GM12891 (cell line): ENCODE data around the gene AUP1.
A peak's percentile ranks its signal among the peaks of the same experiment; 100 is the strongest.

ENCODE experiments used
- POLR2A ChIP-seq: IDR thresholded peaks from 2 replicates; pipeline ENCODE4 v1.6.1; 2011; ENCODE audit warnings: low read depth, low read length, control low read depth
- POU2F2 ChIP-seq: IDR thresholded peaks from 2 replicates; pipeline ENCODE4 v1.6.1; 2011; ENCODE audit warnings: low read depth, mild to moderate bottlenecking, control low read depth, low read length, moderate library complexity
- TAF1 ChIP-seq: IDR thresholded peaks from 2 replicates; pipeline ENCODE4 v1.6.1; 2011; ENCODE audit warnings: low read depth, low read length, control low read depth

DNA sequence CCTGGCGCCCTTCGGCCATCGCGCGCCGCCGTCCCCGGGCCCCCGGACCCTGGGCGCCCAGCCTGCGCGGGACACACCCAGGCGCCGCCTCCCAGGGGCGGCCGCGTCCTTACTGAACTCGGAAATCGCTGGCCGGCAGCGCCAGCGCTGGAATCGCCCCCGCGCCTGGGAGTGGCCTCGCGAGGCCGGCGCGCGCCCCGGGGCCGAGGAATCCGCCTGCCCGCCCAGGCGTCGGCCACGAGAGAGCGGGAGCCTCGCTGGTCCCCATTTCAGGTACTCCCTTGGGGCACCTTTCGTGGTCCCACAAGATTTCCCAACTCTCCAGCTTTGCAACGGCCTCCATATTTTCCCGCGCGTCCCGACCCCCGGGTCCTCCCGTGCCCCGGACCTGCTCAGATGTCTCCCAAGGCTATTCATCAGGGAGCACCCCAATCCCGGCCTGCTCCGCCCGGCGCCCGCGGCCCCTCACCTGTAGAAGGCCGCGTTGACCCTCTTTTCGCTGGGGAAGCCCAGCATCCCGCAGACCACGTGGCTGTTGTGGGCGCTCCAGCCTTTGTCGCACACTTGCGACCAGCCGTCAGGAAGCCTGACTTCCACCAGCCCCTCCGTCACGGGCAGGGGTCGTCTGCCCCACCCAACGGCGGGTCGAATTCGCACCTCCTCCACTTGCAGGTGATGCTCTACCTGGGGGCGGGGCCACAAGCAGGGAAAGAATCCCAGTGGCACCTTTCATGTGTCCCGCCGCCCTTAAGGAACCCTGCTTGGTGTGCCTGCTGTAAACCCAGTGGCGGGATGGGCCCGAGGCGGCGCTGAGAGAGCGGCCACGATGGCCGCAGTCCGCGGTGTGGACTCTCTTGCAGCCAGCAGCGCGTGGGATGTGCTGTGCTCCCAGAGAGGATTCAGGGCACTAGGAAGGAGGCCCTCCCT lies 19.7 kb upstream of the AUP1 start:
- no peak for TF ChIP-seq POU2F2
- TF ChIP-seq POLR2A = peak; percentile 45; the same call in 1 of the 2 replicates
- no peak for TF ChIP-seq TAF1
